ENCODE data around the gene TMEM41B. TPM values are rescaled to one million over a fixed set of nuclear protein-coding genes. Genes with fewer than 3 reads are reported as not detected.

TMEM41B gene
- total RNA-seq, 1 donor from 2014 or later, result 43.6 TPM

DNA sequence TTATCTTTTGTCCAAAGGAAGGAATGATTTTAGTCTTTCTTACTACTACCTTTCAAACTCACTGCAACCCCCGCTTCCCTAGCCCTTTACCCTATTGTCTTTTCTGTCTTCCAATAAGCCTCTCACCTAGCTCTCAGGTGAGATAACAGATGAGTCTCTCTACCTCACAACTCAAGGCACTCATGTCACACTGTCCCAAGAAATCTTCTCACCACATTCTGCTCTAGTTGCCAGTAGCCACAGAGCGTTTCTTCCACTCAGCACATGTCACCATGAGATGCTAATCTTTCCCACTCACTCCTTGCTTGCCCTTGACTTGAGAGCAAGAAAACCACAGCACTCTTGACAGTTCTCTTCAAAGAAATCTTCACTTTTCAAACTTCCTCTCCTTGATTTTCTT, 32.7 kb upstream of the TMEM41B start:
- H3K4me1 Mint-ChIP-seq (ENCODE audit: low read depth, unreplicated experiment), result no peaks in the 10 kb centered on the region
- H3K9me3 Mint-ChIP-seq (ENCODE audit: unreplicated experiment), result no peaks in the 10 kb centered on the region
- no peak for DNase-seq
- H3K36me3 Mint-ChIP-seq (ENCODE audit: unreplicated experiment), result no peaks in the 10 kb centered on the region
- no peak overlapping the region for H3K4me3 Mint-ChIP-seq (ENCODE audit: unreplicated experiment)
- H3K27ac Mint-ChIP-seq (ENCODE audit: unreplicated experiment), result no peak overlapping the region
- peaks cover 2% of the 10 kb centered on the region for H3K27me3 Mint-ChIP-seq (ENCODE audit: unreplicated experiment)
- TF ChIP-seq, protein P1, sequence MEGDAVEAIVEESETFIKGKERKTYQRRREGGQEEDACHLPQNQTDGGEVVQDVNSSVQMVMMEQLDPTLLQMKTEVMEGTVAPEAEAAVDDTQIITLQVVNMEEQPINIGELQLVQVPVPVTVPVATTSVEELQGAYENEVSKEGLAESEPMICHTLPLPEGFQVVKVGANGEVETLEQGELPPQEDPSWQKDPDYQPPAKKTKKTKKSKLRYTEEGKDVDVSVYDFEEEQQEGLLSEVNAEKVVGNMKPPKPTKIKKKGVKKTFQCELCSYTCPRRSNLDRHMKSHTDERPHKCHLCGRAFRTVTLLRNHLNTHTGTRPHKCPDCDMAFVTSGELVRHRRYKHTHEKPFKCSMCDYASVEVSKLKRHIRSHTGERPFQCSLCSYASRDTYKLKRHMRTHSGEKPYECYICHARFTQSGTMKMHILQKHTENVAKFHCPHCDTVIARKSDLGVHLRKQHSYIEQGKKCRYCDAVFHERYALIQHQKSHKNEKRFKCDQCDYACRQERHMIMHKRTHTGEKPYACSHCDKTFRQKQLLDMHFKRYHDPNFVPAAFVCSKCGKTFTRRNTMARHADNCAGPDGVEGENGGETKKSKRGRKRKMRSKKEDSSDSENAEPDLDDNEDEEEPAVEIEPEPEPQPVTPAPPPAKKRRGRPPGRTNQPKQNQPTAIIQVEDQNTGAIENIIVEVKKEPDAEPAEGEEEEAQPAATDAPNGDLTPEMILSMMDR (IDR thresholded peaks at IDR 0.05; ENCODE audit: partially characterized antibody, unreplicated experiment), result no peak

DNA sequence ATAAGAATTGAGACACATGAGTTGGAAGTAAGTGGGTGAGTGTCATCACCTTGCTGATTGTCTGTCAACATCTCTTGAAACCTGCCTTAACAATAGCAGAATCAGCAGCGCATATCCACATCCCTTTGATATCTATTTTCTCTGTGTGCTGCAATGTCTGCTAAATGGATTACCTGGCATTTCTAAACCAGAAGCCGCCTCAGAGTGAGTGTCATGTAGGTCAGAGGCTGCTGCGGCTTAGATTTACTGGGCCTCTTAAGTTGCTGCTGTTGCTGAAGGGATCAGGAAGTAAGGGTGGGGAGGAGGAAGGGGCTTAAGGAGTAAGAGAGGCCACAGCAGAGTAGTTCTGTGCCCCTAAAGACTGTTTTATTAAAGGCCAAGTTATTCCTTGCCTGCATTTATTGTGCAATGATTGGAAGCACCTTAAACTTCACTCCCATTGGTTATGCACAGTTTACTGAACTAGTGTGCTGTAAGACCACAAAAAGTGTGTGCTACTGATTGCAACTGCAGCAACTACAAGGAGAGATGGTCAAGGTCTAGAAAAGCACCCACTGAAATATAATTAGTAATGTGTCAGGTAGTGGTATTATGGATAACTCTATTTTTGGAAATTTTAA, 29.8 kb upstream of the TMEM41B start:
- no peaks in the 10 kb centered on the region for H3K4me1 Mint-ChIP-seq (ENCODE audit: low read depth, unreplicated experiment)
- DNase-seq, result no peak

DNA sequence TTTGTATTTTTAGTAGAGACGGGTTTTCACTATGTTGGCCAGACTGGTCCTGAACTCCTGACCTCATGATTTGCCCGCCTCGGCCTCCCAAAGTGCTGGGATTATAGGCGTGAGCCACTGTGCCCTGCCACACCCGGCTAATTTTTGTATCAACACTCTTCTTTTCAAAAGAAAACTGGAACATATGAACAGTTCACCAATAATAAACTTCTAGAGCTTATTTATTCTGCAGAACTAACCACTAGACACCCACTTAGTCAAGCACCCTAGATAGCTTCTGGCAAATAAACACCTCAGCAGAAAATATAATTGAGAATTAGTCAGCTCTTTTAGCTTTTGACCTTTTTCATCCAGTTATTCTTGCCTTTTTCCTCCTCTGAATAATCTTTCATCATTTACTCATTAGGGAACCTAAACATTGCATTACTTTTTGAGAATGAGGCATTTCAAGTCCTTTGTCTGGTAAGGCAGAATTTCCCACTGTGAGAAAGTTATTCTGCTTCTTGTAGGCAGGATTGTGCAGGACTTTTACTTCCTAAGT, 27.3 kb upstream of the TMEM41B start:
- DNase-seq, result no peak
- H3K27me3 Mint-ChIP-seq (ENCODE audit: unreplicated experiment), result no peaks in the 10 kb centered on the region
- H3K36me3 Mint-ChIP-seq (ENCODE audit: unreplicated experiment), result no peaks in the 10 kb centered on the region
- TF ChIP-seq, protein P1 (IDR thresholded peaks at IDR 0.05; ENCODE audit: partially characterized antibody, unreplicated experiment), result no peak
- no peak overlapping the region for H3K27ac Mint-ChIP-seq (ENCODE audit: unreplicated experiment)
- H3K9me3 Mint-ChIP-seq (ENCODE audit: unreplicated experiment), result no peaks in the 10 kb centered on the region
- H3K4me1 Mint-ChIP-seq (ENCODE audit: low read depth, unreplicated experiment), result no peaks in the 10 kb centered on the region
- no peak overlapping the region for H3K4me3 Mint-ChIP-seq (ENCODE audit: unreplicated experiment)

More for the DNA sequence above, 29.8 kb upstream of the TMEM41B start:
- Mint-ChIP-seq H3K27ac (ENCODE audit: unreplicated experiment) (no peak overlapping the region), H3K27me3 (ENCODE audit: unreplicated experiment) (peaks cover 2% of the 10 kb centered on the region), H3K4me3 (ENCODE audit: unreplicated experiment) (no peak overlapping the region), H3K36me3 (ENCODE audit: unreplicated experiment) (no peaks in the 10 kb centered on the region), H3K9me3 (ENCODE audit: unreplicated experiment) (no peaks in the 10 kb centered on the region)
- TF ChIP-seq, protein P1 (IDR thresholded peaks at IDR 0.05; ENCODE audit: partially characterized antibody, unreplicated experiment), result no peak

DNA sequence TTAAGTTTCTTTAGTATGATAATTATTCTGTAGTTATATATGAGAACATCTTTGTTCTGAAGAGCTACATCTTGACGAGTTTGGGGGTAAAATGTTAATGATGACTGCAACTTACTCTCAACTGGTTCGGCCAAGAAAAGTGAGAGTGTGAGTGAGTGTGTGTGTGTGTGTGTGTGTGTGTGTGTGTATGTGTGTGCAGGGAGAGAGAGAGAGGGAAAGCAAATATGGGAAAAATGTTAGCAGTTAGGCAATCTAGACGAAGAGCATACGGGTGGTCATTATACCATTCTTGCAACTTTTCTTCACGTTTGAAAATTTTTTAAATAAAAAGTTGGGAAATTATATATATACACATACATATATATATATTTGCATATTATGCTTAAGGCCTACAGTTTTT, 18.3 kb upstream of the TMEM41B start:
- no peak overlapping the region for H3K27ac Mint-ChIP-seq (ENCODE audit: unreplicated experiment)
- H3K4me1 Mint-ChIP-seq (ENCODE audit: low read depth, unreplicated experiment), result no peaks in the 10 kb centered on the region
- H3K36me3 Mint-ChIP-seq (ENCODE audit: unreplicated experiment), result no peaks in the 10 kb centered on the region
- H3K9me3 Mint-ChIP-seq (ENCODE audit: unreplicated experiment), result no peaks in the 10 kb centered on the region
- TF ChIP-seq, protein P1 (IDR thresholded peaks at IDR 0.05; ENCODE audit: partially characterized antibody, unreplicated experiment), result no peak
- no peak for DNase-seq
- no peaks in the 10 kb centered on the region for H3K27me3 Mint-ChIP-seq (ENCODE audit: unreplicated experiment)
- H3K4me3 Mint-ChIP-seq (ENCODE audit: unreplicated experiment), result no peak overlapping the region

Measured in glutamatergic neuron (in vitro differentiated cells).